AG08395 (cell line): ENCODE measurements around the gene CCNB2.
"Not testable (repeated sequence)": the region's sequence is repeated elsewhere in the genome, so short reads cannot be mapped to it uniquely, and the experiment has no call there.

Experiments used
- DNase-seq: peaks from one replicate; pipeline ENCODE4 v3.0.0; 2012; ENCODE audit warnings: mixed read lengths, low spot score

CCNB2 gene

DNA sequence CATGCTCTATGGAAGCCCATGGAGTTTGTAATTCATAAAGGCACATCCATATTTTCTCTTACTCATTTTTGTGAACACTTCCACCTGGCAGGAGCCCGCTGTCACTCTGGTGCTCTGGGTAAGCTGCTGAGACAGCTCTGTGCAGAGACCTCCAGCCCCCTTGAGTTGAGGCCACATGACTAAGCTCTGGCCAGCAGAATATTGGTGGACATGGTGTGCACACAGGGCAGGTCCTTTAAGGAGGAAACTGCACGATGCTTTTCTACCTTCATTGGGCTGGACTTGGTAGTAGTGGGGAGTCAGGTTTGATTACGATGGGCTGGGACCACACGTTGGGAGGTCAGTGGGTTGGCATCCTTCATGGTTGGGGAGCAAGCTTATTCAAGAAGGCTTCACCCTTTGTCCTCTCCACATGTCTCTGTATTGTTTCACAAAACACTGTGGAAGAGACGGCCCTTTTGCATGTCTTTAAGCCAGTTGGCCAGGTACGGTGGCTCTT lies 29.0 kb downstream of the CCNB2 start:
- no peak for DNase-seq

DNA sequence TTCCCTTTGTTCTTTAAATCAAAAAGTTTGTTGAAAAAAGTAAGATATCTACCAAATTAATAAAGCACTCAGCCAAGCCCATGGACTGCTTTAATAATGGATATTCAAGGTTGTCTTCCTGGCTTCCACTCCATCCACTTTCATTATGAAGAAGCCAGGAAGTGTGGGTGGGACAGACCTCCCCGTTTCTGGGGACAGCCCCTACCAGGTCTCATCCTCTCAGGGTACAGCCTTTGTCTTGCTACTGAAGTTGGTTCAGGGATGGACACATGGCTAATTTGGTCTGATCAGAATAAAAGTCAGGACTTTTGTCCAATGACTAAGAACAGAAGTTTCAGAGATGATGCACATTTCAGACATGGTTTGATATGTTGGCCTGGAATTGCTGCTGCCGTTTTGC lies 32.6 kb downstream of the CCNB2 start:
- no peak for DNase-seq

DNA sequence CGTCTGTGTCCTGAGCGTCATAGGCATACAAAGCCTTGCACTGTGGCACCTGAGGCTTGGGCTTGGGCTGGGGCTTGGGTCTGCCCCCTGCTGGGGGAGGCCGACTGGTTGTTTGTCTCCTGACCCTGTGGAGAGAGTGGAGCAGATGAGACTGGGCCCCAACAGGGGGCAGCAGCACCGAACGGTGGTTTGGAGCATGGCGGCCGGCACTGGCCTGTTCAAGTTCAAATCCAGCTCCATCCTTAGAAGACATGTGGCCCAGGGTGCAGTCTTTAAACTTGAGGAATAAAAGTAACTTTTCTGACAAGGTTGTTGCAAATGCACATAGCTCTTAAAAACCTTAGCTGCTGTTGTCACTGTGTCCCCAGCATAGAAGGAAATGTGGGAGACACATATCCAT lies 33.3 kb downstream of the CCNB2 start:
- DNase-seq = peak; percentile 40

DNA sequence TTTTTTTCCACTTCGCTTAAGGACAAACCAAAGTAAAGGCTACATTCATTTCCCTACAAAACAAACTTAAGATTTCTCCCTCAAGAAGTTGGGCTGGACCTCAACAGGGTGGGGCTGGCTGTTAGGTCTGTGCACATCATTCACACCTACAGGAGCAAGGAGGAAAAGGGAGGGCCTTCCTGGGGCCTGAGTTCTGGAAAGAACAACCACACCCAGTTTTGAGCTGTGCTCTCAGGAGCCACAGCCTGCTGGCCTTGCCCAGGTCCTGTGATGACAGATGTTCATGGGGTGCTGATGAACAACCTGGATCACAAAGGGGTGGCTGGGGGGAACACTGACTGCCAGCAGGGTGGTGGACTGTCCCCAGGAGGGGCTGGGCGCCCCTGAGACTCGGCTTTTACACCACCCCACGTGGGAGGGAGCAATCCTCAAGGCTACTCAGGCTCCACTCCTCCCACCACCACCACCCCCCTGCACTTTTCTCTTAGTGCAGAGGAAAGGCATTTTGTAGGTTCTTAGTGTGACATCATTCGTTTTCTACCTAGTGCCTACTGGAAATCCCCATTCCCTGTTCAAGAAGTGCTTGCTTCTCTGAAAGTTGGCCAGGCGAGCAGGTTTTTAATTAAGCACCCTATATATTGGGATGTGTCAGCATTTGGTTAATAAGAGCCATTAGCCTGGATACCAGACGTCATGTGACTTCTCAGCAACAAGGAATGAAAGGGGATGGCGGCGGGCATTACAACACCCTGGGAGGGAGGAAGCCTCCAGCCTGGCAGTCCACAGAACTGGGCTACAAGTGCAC lies 35.7 kb downstream of the CCNB2 start:
- DNase-seq = no peak

DNA sequence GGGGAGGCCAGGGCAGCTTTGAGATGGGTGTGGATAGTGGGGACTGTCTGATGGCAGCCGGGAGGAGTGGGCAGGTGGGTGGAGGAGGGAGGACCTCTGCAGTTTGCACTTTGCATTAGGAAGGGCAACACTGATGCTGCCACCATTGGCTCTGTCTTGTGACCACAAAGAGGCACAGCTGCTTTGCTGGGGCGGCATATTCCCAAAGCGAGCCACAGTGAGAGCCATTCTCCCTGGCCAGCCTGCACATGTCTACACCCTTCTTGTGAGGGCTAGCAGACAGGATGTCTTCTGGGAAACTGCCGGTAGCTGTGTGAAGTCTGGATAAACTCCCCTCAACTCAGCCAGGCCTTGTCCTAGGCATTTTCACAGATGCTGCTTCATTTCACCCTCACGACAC lies 38.3 kb downstream of the CCNB2 start:
- no peak for DNase-seq

DNA sequence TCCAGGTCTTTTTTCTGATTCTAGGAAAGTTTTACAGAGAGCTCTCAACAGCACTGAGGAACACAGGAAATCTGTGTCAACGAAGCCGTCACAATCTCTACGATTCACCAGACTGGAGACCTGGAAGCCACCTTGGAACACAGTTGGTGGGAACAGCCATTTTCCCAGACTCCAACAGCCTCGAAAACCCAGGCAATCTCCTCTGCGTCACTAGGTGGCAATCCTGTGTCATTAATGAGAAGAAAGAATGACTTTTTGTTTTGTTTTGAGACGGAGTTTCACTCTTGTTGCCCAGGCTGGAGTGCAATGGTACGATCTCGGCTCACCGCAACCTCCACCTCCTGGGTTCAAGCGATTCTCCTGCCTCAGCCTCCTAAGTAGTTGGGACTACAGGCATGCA lies 39.6 kb downstream of the CCNB2 start:
- not testable (repeated sequence) for DNase-seq

DNA sequence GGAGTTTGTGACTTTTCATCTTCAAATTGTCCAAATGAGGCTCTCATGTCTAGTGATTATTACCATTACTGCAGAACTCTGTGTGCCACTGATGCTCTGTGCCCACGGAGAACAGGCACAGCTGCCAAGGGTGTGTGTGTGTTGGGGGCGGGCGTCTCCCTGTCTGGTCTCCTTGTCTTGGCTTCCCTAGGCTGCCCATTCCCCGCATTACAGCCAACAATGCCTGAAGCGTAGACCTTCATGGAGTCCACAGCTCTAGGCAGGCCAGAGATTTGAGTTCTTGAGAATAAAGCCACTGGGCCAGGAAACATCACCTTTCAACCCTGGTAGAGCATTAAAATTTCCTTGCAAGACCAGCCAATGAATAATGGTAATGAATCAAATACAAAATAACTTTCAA lies 42.7 kb downstream of the CCNB2 start:
- no peak for DNase-seq

DNA sequence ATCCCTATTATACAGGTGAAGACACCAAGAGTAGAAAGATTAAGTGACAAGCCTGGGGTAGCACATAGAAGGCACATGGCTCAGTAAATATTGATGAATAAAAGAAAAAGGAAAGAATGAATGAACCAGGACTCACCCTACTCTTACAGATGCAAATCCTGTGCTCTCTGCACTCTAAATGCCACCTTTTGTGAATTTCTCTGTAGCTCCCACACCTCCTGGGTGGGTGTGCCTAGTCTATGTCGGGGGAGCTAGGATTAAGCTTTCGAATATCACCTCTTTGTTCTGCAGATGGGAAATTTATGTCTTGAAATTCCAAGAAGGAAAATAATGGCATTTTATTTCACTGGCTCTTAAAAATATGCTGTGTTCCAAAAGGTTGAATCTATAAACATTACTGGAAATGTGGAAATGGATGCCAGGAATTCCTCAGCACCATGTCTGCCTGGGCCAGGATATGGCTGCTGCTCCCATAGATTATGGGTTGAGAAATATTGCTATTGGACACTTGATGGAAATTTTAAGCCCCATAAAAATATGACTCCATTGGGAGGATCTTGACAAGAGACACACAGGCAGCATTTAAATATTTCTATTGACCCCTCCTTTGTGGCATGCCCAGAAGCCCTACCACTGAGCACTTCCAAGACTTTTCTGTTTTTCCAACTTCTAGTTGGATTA lies 43.3 kb downstream of the CCNB2 start:
- DNase-seq = peak; percentile 27

DNA sequence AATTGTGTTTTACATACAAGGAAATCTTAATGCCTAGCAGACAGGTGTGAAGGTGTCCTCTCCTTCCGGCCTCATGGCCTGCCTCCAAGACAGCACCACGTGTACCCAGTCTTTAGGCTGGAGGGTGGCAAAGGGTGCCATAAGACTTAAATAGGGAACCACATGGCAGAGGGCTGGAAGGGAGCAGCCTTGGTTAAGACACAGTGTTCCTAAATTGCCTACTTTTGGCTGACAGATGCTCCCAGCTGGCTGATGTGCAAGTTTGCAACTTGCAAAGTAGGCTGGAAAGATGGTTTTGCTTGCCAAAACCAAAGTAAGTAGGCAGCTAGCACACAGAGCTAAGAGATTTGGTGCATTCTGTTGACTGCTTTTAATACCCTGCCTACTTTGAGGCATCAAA lies 45.2 kb downstream of the CCNB2 start:
- DNase-seq = no peak

DNA sequence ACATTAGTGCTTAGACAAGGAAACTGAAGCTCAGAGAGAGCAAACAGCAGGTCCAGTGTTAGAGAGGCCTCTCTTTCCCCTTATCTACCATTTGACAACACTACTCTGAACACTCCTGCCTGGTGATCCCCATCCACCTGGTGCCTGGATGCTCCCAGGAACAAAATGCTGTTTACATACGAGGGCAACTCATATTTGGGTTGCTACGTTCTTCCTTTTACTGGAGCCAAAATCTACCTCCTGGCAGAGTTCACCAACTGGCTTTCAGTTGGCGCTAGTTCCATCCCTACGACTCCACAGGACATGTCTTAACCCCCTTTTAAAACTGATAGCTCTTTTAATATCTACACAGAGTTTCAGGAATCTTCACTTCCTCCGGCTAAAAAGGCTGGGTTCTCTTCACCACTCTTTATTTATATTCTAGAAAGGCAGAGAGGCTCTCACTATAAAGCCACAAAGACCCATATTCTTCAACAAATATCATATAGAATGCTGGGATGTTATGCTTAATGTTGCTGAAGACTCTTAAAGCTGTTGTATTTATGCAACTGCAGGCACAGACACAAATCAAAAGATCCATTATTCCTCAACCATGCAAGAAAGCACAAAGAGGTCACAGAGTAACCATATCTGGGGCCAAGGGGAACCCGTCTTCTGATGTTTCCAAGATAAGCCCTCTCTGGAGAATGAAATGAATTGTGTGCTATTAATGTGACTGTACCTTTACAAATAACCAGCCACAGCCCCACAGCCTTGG lies 47.9 kb downstream of the CCNB2 start:
- no peak for DNase-seq

DNA sequence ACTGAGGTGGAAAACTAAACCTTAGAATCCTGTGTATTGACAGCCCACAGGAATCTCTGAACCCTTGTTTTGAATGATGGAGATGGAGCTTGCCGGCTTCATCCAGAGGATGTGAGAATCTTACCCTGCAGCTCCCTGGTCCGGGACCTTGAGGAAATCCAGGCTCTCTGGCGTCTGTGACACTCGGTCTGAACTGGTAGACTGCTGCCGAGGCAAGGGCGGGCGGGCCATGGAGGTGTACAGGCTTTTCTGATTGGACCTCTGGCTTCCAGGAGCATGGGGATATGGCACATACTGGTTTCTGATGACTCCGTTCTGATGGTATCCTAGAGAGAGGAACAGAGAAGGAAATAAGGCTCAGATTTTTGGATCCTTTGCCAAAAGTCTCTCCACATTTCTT lies 48.5 kb downstream of the CCNB2 start:
- DNase-seq = no peak

DNA sequence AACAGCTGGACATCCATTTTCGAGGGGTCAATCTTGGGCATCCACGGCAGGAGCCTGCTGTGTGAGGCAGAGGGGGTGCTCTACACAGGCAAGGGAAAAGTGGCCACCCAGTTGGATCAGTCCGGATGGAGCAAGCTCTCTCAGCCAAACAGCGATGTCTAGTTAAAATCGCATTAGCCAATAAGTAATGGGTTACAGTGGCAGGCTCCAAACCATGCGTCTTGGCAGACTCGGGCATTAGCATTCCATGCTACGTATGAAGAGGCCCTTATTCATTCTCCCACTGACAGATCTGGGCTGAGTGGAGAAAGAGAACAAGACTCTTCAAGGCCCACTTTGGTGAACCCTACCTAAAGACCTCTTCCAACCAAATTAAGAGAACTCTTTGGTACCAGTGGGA lies 49.3 kb downstream of the CCNB2 start:
- DNase-seq = no peak

DNA sequence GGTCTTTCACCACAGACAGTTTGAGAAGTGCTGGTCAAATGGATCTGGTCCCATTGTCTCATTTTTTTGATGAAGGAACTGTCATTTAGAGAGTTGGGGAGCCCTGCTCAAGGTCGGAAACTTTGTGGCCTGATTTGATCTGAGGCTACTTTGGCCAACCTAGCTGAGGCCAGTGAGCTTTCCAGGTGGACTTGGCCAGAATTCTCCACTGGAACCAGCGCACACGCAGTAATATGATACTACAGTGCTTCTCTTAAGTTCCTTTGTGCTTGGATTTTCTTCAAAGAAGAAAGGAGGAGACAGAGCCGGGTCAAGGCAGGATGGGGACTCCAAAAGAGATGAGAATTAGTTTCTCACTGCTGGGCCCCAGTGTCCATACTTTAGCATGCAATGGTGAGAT lies 50.5 kb downstream of the CCNB2 start:
- no peak for DNase-seq

DNA sequence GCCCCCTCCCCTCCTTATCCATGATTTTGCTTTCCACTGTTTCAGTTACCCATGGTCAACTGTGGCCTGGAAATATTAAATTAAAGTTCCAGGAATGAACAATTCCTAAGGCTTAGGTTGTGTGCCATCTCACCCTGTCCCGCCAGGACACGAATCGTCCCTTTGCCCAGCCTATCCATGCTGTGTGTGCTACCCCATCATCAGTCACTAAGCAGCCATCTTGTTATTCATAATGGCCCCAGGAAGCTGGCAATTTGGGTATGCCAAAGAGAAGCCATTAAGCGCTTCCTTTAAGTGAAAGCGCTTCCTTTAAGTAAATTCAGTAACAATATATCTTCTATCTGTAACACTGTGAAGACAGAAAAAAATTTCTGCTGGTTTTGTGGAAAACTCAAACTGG lies 52.5 kb downstream of the CCNB2 start:
- DNase-seq = no peak

DNA sequence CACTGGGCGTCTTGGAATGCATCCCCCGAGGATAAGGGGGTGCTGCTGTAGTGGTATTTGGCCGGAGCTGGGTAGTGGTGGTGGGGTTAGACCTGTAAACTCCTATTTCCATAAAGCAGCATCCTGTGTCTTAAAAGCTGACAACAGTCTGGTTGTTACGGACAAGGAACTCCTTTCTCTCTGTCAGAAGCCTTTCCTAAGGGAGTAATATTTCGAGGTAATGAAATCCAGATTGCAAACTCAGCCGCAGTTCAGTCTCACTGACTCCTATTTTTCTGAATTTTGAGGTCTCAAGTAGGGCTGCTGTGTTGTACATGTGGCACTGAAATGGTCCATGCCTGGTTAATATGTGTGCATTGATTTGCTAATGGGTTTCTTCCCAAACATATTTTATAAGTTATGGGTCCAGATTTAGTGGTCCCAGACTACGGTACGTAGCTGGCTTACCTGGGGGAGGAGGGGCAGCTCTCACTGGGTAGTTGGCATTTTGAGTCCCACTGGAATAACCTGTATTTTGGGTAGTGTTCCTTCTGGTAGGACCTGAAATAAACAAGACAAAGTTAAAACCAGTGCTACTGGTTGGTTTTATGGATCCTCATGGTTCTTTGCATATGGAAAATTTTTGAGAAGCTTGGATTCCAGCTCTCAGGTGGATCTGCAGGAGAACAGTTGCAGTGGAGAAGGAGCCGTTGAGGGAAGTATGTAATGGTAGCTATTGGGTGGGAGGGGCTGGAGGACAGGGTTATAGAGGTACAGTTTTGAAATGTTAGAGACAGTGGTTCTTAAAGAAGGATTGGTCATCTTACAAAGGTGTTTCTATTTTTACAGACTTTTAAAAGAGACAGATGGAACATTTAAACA lies 53.1 kb downstream of the CCNB2 start:
- no peak for DNase-seq

DNA sequence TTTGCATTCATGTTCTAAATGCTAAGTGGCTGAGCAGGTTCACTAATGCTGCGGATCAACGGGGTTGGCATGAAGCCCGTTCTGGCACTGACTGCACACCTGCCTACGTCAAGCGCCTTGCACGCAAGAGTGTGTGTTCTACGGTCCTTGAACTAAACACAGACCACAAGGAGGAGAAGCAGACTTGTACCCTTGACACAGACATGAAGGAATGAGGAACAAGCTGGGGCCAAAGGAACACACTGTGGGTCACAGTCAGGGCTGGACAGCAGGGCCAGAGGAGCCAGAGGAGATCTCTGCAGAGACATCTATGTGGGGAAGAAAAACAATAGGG lies 53.7 kb downstream of the CCNB2 start:
- no peak for DNase-seq

DNA sequence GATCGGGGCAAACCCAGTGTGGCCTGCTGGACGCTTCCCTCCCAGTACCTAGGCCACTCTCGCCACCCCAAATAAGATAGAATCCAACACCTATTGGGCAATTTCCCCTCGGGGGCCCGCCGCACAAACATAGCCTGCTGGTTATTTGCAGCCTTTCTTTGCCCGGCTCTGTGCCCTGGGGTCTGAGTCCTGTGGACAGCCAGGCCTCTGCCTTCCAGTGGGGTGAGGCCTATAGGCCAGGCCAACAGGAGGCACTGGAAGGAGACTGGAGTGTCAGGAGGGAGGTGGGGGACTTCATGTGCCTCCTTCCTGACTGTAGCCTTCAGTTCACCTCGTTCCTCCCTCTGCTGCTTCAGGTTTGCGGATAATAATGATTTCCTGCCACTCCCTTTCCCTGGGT lies 54.3 kb downstream of the CCNB2 start:
- no peak for DNase-seq

DNA sequence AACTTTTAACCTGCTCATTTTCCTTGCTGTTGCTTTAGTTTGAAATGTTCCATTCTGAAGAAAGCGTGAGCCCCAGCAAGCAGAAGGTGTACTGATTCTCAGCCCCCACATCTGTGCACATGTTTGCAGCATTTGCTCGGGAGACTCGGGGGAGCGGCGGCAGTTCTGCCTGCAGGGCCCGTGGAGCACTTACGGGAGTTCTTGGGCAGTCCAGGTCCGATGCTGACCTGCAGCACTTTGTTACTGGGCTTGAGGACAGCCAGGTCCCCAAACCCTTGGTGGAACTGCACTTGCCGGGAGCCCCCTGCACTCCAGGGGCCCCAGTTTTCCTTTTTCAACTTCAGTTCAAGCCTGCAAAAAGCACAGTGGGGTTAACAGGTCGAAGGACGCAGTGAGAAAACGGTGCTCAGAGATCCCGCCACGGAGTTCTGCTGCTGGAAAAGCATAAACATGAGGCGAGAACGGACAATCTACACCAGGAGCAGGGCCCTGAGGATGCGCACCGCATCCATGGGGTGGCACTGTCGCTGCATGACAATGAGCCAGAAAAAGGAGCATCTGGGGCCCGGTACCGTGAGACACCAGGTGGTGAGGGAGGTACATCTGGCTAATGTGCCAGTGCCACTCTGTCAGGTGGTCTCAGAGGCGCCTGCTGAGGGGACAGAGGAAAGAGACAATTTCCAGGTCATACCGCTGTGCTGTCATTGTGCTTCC lies 56.1 kb downstream of the CCNB2 start:
- no peak for DNase-seq

DNA sequence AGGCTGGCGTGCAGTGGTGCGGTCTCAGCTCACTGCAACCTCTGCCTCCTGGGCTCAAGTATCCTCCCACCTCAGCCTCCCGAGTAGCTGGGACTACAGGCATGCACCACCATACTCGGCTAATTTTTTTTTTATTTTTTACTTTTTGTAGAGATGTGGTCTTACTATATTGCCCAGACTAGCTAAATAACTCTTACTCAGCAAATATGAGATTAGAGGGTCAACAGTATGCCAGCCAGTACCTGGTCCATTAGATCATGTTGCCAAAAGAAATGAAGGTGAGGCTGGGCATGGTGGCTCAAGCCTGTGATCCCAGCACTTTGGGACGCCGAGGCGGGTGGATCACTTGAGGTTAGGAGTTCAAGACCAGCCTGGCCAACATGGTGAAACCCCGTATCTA lies 57.1 kb downstream of the CCNB2 start:
- not testable (repeated sequence) for DNase-seq

DNA sequence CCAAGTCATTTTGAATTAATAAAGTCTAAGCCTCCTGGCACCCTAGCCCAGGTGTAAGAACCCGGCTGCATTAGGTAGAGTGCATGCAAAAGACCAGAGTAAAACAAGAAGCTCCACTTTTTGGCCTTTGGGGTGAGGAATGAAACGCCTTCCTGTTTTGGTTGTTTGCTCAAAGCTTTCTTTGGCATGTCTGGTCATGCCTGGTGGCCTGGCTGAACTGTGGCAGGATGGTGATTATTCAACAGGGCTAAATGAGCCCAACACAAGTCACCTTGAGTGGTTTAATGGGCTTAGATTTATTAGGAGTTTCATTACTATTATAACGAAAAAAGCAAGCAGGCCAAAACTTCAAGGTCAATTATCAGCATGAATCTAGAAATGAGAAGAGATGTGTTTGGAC lies 60.8 kb downstream of the CCNB2 start:
- DNase-seq = peak; percentile 33

DNA sequence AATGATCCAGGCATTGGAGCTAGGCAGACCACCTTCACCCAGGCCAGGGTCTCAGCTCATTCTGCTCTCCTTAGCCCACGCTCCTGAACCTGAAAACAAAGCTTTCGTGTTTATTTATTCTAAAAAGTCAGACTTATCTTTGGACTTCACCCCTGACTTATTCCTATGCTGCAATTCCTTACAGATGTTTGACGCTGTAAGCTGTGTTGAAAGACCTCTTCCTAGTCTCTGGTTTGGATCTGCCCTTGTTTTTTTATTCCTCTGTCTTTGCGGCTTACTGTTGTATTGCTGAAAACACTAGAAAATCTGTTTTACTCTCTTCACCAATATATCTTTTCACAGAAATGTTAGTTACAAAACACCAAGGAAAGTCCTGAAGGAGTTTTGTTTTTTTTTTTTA lies 61.2 kb downstream of the CCNB2 start:
- peak; percentile 47 for DNase-seq
